GM12873 (cell line): ENCODE results near the gene RAB15.
A peak's percentile ranks its signal among the peaks of the same experiment; 100 is the strongest.

Experiments used
- CTCF ChIP-seq: IDR thresholded peaks from 2 replicates; pipeline ENCODE4 v1.5.1; 2012; ENCODE audit warnings: low read depth, mild to moderate bottlenecking, moderate library complexity, low read length, control low read depth; ENCODE audit not compliant: insufficient read depth; ENCODE audit errors: missing control alignments

The RAB15 gene

GRCh38 chr14:64953661-64954060 lies 18.5 kb downstream of the RAB15 start:
- TF ChIP-seq CTCF, result no peak

GRCh38 chr14:64953310-64953654 lies 18.9 kb downstream of the RAB15 start:
- no peak for TF ChIP-seq CTCF

DNA sequence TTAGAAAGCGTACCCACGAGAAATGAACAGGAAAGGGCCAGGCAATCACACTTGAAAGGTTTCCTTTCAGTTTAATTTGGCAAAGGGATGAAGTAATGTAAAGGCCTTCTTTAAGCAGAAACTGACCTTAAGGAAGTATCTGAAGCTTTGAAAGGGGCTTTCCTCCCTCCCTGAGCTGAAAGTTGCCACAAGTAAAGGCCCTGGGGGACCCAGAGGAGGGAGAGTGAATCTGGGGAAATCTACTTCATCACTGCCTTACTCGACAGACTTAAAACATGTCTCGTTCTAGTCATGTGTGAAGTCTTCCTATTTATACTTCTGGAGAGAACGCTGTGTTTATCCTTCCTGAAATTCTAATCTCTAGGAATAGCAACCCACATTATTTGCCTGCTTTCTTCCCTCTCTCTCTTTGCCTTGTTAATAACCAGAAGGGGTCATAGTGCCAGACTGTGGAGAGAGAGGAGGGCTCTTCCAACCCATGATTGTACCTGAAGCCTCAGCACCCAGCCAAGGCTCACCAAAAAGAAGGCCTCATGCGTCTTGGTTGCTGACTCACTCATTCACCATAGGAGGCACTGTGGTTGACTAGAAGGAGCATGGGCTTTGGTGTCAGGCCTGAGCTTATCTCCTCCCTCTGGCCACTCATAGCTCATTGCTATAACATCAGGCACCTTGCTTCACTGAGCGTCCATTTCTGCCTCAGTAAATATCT lies 19.4 kb downstream of the RAB15 start:
- peak; percentile 49 for TF ChIP-seq CTCF

DNA sequence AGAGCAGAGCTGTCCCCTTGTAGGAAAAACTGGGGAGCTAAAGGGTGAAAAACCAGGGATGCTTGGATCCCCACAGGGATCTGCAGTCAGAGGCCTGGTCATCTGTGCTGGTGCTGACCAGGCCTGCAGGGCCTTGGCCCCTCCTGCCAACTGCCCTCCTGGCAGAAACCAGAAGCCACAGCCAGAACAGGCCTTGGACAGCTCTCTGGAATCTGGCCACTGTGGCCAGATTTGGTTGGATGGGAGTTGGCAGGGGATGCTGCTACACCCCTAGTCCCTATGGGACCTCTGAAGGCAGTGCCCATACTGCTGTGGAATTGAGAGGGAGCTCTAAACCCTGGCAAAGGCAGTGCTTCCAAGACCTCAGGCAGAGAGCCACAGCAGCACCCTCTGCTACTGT lies 20.4 kb downstream of the RAB15 start:
- TF ChIP-seq CTCF, result no peak

DNA sequence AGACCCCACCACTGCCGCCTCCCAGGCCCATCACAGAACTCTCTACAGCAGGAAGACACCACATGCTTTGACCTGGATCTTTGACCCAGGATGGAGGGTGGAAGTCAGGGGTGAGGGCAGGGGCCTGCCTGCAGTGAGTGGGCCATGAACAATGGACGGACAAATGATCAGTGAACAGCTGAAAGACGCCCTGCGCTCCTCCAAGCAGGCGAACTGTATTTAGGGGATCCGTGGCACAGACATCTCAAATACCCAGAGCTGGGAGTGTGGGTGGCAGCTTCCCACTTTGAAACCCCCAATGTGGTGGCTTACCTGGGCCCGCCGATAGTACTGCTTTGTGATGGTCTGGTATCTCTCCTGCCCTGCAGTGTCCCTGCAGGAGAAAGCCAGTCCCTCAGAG lies 20.8 kb downstream of the RAB15 start:
- no peak for TF ChIP-seq CTCF

- TF ChIP-seq CTCF, result no peak
Observed at GRCh38 chr14:64950889-64951288, 21.2 kb downstream of the RAB15 start.

DNA sequence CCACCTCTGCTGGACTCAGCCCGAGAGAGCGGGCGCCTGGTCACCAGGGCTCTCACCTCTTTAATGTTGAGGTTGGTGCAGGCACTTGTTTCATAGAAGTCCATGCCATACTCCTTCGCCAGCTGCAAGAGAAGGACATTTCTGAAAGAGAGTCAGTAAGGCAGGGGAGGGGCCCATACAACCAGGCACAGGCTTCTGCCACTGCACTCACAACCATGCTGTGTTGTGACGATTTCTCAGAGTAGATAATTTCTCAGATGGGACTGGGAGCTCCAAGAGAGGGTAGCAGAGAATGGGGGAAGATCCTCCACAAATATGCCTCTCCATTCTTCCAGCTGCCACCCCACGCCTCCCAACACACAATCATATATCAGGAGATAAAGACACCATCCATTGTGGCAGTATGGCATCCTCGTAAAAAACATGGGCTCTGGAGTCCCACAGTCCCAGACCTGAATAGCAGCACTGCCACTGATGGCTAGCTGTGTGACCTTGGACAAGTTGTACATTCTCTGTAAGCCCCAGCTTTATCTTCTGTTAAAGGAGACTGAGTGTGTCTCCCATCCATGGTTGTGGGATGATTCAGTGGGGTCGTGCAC lies 23.4 kb downstream of the RAB15 start:
- TF ChIP-seq CTCF, result no peak
